ENCODE measurements around the gene FAT1.

Gene FAT1

GRCh38 chr4:186725469-186726425 lies 2.1 kb upstream of the FAT1 start:
- DNase-seq (ENCODE audit: low spot score) = peak; percentile 86

- no peak for DNase-seq (ENCODE audit: low spot score)
Observed at GRCh38 chr4:186724864-186725468, 1.3 kb upstream of the FAT1 start.

- peak; percentile 68 for DNase-seq (ENCODE audit: low spot score)
Observed at GRCh38 chr4:186724058-186724863, 605 bp upstream of the FAT1 start.

DNA sequence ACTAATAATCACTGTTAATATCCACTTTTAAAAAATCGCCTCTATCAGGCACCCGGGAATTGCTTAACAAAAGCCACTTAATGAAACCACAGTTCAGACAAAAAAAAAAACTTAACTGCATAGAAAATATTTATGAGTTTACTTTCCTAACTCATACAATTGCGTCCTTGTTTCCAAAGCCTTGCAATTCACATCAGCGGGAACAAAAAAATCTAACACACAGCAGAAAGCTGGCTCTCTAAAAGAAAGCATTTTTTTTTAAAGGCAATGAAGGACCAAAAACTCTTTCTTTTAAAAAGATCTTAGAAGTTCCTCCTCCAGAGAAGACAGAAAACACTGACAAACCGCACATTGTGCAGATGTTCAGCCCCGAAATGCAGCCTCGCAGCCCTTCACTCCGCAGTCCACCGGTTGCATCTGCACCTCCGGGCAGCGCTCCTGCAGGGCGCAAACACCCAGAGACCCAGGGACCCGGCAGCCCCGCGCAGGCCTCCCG lies 812 bp downstream of the FAT1 start:
- DNase-seq (ENCODE audit: low spot score) = no peak

DNA sequence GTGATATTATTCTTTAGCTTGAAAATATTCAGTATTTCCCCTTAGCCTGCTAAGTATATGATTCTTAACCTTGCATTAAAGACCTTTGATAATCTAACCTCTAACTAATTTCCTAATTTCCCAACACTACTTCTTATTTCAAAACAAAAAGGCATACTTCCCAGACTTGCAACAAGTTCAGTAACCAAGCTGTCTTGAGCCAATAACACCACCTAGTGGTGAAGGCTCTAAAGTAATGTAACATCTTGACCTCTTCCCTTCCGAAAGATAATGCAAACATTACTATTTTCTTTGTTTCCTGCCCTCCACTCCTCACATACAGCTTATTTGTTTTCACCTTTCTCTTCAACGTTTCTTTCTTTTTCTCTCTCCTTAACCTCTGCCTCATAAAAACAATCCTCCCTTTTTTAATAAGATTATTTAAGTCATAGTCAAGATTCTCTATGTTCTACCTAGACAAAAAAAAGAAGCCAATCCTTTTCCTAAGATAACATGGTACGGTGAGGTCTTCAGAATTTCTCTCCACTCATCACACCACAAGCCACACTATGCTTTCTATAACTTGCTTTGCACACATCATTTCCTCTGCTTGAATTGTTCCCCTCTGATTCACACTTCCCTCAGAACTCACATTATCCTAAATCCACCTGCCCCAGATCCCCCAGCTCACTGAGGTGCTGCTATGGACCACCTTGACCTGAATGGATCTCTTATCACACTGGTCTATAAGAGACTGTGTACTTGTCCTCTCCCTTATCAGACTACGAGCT lies 3.5 kb downstream of the FAT1 start:
- DNase-seq (ENCODE audit: low spot score) = no peak

DNA sequence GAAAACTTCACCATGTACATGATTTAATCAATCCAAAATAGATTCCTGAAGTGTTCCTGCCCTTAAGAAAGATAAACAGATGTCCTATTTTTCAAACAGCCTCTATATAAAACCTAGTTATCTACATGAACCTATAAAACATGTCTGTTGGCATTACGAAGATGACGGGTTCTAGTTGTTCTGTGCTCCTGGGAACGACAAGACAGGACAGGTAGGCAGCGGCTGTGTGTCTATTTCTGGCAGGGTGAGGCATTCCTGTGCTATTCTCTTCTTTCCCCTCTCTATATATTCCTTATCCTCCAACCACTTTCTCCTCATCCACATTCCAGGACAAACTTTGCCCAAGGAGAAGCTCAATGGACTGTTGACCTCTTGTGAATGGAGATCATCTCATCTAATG lies 6.1 kb downstream of the FAT1 start:
- DNase-seq (ENCODE audit: low spot score) = no peak

DNA sequence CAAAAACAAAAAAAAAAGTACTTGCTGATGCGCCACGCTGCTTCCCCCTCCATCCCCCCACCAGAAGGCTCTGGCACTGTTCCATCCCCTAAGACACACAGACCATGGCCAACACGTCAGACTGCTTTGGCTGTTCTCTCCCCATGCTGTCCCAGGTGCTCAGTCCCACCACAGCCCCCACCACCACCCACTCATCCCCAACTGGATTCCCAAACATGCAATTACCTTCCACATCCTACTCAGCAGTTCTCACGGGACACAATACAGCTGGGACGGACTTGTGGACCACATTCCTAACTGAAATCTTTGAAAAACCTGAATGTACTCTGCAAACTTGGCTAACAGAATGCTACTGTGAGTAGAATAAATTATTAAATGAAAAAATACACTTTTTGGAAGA lies 8.6 kb downstream of the FAT1 start:
- DNase-seq (ENCODE audit: low spot score) = no peak

DNA sequence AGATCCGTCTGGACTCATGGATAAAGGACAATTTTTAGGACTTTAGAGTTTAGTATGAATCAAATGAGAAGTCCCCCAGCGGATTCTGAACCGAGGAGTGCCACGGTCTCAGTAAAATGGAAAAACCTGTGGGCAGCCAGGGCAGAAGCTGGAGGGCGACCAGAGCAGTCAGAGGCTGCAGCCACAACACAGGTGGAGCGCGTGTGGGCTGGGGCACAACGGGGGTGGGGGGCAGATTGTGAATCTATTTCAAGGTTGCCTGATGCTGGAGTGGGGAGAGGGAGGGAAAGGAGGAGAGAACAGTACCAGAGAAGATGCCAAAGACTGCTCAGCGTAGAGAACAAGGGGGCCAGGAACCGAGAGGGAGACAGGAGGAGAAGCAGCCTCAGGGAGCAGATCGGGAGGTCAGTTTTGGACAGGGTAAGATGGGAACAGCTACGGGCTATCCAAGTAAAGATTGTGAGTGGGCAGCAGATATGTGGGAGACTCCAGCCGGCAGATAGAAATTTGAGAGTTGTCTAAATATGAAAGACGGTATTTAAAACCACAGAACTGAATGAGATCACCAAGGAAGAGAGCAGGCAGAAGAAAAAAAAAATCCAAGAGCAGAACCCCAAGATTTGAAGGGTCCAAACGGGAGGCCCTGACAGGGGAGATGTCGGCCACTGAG lies 9.5 kb downstream of the FAT1 start:
- no peak for DNase-seq (ENCODE audit: low spot score)

DNA sequence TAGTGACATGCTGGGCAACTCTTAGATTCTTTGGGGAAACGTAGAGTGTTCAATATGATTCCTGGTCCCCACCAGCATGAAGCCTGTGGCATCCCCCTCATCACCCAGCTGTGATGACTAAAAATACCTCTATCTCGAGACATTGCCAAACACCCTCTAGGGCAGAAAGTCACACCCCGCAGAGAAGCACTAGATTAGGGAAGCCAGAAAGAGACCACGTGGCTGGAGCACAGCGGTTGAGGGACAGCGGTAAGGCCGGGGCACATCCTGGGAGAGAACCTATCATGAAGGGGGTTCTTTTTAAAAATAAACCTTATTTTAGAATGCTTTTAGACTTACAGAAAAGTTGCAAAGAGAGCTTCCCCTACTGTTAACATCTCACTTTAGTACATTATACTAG lies 11.0 kb downstream of the FAT1 start:
- no peak for DNase-seq (ENCODE audit: low spot score)

DNA sequence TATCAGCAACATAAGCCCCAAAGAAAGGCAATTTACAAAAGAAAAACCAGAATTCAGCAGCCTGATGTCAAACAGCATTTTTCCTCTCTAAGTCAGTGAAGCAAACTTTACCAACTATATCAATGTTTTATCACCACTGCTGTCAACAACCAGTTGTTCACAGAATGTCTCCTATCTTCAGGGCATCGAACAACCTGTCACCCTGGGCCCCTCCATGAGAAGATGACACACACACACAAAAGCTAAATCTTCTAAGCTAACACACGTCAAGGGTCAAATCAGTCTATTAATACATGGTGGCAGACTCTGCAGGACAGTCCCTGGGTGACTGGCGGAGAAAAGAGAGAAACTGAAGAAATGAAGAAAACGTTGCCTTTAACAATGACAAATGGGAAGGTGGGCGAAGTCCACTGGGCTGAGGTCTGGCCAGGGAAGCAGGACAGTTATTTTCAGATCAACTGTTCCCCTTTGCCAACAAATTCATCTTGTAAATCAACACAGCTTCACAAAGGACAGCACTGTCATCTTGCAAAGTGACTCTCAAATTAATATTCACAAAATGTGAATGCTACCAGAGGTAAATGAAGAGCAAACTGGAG lies 13.0 kb downstream of the FAT1 start:
- no peak for DNase-seq (ENCODE audit: low spot score)

DNA sequence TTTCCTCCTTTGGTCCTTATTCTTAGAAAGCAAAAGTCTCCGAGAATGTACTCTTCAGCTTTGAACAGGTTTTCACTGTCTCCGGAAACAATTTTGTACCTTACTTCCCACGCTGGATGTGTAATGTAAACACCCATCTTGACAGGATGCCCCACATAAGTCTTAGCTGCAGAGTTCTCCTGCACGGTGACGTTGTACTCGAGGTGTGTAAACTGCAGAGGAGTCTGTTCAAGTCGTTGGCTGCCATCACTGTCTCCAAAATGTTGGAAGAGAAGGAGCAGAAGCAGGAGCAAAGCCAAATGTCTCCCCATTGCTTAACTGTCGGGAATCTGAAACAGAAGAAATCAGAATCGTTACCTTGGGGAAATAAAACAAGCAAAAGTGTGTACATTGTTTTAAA lies 14.1 kb downstream of the FAT1 start:
- no peak for DNase-seq (ENCODE audit: low spot score)

GRCh38 chr4:186708554-186708953 lies 15.1 kb downstream of the FAT1 start:
- no peak for DNase-seq (ENCODE audit: low spot score)

DNA sequence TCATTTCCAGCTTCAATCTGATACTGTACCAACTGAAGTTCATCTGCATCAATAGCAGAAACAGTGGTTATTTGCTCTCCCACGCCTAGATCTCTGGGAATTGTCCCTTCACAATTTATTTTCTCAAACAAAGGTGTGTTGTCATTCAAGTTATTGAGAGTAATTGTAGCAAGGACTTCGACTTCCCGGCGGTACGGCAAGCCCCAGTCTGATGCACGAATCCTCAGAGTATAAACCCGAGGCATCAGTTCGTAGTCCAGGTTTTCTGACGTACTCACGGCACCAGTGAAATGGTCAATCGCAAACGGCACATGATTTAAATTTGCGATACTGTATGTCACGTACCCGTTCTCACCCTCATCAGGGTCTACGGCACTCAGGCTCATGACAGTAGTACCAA lies 15.7 kb downstream of the FAT1 start:
- no peak for DNase-seq (ENCODE audit: low spot score)

DNA sequence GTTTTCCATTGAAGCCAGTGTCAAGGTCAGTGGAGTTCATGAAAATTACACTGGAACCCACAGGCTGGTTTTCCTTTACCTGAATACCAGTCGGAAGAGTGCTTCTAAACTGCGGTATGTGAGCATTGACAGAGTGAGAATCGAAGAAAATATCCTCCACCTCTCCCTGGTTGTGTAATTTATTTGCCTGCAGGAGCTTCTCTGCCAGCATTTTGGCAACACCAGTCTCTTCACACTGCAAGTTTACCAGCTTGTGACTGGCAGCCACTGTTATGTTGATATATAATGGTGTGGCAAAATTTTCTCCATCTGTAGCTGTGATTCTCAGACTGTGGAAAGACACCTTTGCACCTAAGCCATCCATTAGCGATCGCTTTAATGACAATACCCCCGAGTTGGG lies 16.1 kb downstream of the FAT1 start:
- DNase-seq (ENCODE audit: low spot score) = no peak

GRCh38 chr4:186704057-186704456 lies 19.6 kb downstream of the FAT1 start:
- no peak for DNase-seq (ENCODE audit: low spot score)

GRCh38 chr4:186703510-186703909 lies 20.1 kb downstream of the FAT1 start:
- DNase-seq (ENCODE audit: low spot score) = no peak

GRCh38 chr4:186702940-186703339 lies 20.7 kb downstream of the FAT1 start:
- DNase-seq (ENCODE audit: low spot score) = no peak

GRCh38 chr4:186702297-186702696 lies 21.4 kb downstream of the FAT1 start:
- no peak for DNase-seq (ENCODE audit: low spot score)

DNA sequence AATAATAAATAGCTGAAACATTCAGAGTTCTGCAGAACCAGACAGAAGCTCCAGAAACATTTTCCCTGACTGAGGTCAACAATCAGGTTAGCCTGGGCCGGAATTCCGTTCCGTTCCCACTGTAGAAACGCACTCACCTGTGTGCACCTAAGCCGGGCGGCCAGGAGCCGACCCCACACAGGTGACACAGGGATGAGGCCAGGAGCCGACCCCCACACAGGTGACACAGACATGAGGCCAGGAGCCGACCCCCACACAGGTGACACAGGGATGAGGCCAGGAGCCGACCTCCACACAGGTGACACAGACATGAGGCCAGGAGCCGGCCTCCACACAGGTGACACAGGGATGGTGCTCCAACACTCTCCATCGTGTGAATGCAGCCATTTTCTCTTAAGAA lies 21.9 kb downstream of the FAT1 start:
- no peak for DNase-seq (ENCODE audit: low spot score)

- DNase-seq (ENCODE audit: low spot score) = no peak
Observed at GRCh38 chr4:186701273-186701672, 22.4 kb downstream of the FAT1 start.

GRCh38 chr4:186700746-186701145 lies 22.9 kb downstream of the FAT1 start:
- DNase-seq (ENCODE audit: low spot score) = no peak
